DMS53 treated with DMSO at 0.1 percent for 48 hours (cell line): ENCODE data around the gene TMPRSS13.
"Not testable (repeated sequence)": the region's sequence is repeated elsewhere in the genome, so short reads cannot be mapped to it uniquely, and the experiment has no call there.

Experiments
- DNase-seq: peaks from one replicate; lab custom pipeline; 2025; ENCODE audit not compliant: unreplicated experiment; lab: John Stamatoyannopoulos, UW

Gene TMPRSS13

GRCh38 chr11:117929142-117929915 lies at the start of gene TMPRSS13:
Gene TMPRSS13 (minus strand): TSS chr11:117929402. CDS start chr11:117929307, 95 bp downstream.
- DNase-seq = peak; percentile 66

- no peak for DNase-seq
Measured at GRCh38 chr11:117978991-117979390, 49.8 kb upstream of the TMPRSS13 start.

GRCh38 chr11:117978291-117978910 lies 49.2 kb upstream of the TMPRSS13 start:
- DNase-seq = not testable (repeated sequence)

GRCh38 chr11:117977612-117978264 lies 48.5 kb upstream of the TMPRSS13 start:
- DNase-seq = not testable (repeated sequence)

- no peak for DNase-seq
Measured at GRCh38 chr11:117977029-117977428, 47.8 kb upstream of the TMPRSS13 start.

GRCh38 chr11:117976445-117976844 lies 47.2 kb upstream of the TMPRSS13 start:
- no peak for DNase-seq

- DNase-seq = no peak
Measured at GRCh38 chr11:117973503-117973860, 44.3 kb upstream of the TMPRSS13 start.

- DNase-seq = peak; percentile 34
Measured at GRCh38 chr11:117972629-117973502, 43.7 kb upstream of the TMPRSS13 start.

GRCh38 chr11:117972044-117972443 lies 42.8 kb upstream of the TMPRSS13 start:
- DNase-seq = no peak

- DNase-seq = peak; percentile 4
Measured at GRCh38 chr11:117970400-117971024, 41.3 kb upstream of the TMPRSS13 start.

GRCh38 chr11:117969160-117969991 lies 40.2 kb upstream of the TMPRSS13 start:
- no peak for DNase-seq

GRCh38 chr11:117966908-117967307 lies 37.7 kb upstream of the TMPRSS13 start:
- DNase-seq = no peak

- no peak for DNase-seq
Measured at GRCh38 chr11:117962826-117963225, 33.6 kb upstream of the TMPRSS13 start.

GRCh38 chr11:117961896-117962295 lies 32.7 kb upstream of the TMPRSS13 start:
- DNase-seq = no peak

GRCh38 chr11:117960406-117960805 lies 31.2 kb upstream of the TMPRSS13 start:
- DNase-seq = no peak

GRCh38 chr11:117959438-117960149 lies 30.4 kb upstream of the TMPRSS13 start:
- no peak for DNase-seq

- no peak for DNase-seq
Measured at GRCh38 chr11:117958949-117959348, 29.7 kb upstream of the TMPRSS13 start.

GRCh38 chr11:117953024-117953671 lies 23.9 kb upstream of the TMPRSS13 start:
- no peak for DNase-seq
